ENCODE measurements around the gene GNAO1. TPM values are rescaled to one million over a fixed set of nuclear protein-coding genes. Genes with fewer than 3 reads are reported as not detected.

Gene GNAO1
- polyA plus RNA-seq, 1 donor from 2014 or later, result 31.5 TPM

DNA sequence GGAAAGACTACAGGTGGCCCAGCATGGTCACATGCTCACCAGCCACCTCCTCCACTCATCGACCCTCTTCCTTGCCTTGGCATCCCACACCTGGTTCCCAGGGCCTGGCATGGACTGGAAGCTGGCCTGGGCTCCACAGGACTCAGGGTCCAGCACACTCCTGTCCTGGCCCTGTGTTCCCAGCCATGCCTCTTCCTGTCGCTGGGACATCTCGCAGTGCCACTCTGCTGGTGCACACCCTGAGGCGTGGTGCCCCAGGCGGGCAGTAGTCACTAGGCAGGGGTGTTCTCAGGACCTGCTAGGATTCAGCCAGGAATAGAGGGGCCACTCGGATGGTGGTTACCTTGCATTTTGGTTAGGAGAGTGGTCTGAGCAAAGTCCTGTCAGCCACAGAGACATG is 134.7 kb downstream of the GNAO1 start:
- Histone ChIP-seq H3K9me3 (ENCODE audit: low read length) (no peaks in the 10 kb centered on the region), H2AFZ (ENCODE audit: low read depth, low read length) (no peak overlapping the region), H3K36me3 (ENCODE audit: insufficient read depth, low read length) (peaks cover 10% of the 10 kb centered on the region), H3K79me2 (replicated peaks; ENCODE audit: insufficient read depth, low read length) (no peaks in the 10 kb centered on the region), H3K4me3 (ENCODE audit: low read length) (no peak overlapping the region), H3K9me2 (ENCODE audit: insufficient read depth, low read length) (no peaks in the 10 kb centered on the region), H3K27ac (ENCODE audit: low read length) (no peak overlapping the region), H3K4me2 (ENCODE audit: low read length) (no peak overlapping the region), H3F3A (ENCODE audit: insufficient read depth, low read length, poor library complexity, severe bottlenecking) (no peaks in the 10 kb centered on the region), H3K27me3 (ENCODE audit: insufficient read depth, low read depth, low read length) (no peaks in the 10 kb centered on the region), H4K20me1 (ENCODE audit: insufficient read depth) (no peaks in the 10 kb centered on the region), H3K9ac (ENCODE audit: low read length) (no peak overlapping the region)
- TF ChIP-seq EZH2 (IDR thresholded peaks at IDR 0.05; ENCODE audit: borderline replicate concordance, insufficient read depth, low read length, poor library complexity, severe bottlenecking), result no peak
- no peak for TF ChIP-seq REST (IDR thresholded peaks at IDR 0.05; ENCODE audit: borderline replicate concordance)
- no peak for TF ChIP-seq TAF1 (IDR thresholded peaks at IDR 0.05; ENCODE audit: low read depth)
- TF ChIP-seq EP300 (conservative IDR thresholded peaks at IDR 0.05; ENCODE audit: poor library complexity, severe bottlenecking), result no peak
- no peak for TF ChIP-seq MXI1 (conservative IDR thresholded peaks at IDR 0.05; ENCODE audit: poor library complexity, severe bottlenecking)
- no peak for TF ChIP-seq POLR2AphosphoS5 (IDR thresholded peaks at IDR 0.05)
- TF ChIP-seq CTCF (IDR thresholded peaks at IDR 0.05; ENCODE audit: poor library complexity, severe bottlenecking), result no peak
- TF ChIP-seq RAD21 (conservative IDR thresholded peaks at IDR 0.05), result no peak
- no peak for TF ChIP-seq SMC3 (conservative IDR thresholded peaks at IDR 0.05; ENCODE audit: poor library complexity)

DNA sequence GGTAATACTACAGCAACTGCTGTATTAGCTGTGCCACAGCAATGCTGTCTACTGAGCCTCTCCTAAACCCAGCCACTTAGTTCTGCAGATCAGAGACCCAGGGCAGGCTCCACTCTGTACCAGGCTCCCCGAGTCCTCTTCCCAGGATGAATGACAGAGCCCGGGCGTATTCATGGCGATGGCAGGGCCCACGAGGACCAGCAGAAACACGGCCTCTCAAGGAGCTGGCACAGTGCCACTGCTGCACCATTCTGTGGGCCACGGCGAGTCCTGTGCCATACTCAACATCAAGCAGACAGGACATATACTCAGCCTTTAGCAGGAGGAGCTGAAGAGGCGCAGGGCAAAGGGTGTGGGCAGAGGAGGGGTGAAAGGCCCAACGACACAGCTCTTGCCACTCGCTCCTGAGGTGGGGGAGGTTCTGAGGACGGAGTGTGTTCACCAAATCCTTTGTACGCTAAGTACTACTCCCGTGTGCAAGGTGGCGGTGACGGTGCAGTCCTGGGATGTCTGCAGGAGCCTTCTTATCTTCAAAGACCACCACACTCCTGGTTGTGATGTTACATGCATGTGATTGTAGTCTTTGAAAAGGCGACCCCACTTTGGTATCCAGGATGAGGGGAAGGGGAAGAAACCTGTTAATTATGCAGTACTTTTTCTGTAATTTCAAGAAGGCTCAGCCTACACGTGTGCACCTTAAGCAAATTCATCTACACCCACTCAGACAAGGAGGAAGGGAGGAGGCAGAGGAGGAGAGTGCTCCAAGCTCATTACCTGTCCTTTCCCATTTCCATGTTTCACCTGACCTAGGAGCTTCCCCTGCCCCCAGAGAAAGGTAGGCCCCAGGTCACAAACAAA is 136.0 kb downstream of the GNAO1 start:
- Histone ChIP-seq H3F3A (ENCODE audit: insufficient read depth, low read length, poor library complexity, severe bottlenecking) (no peaks in the 10 kb centered on the region), H4K20me1 (ENCODE audit: insufficient read depth) (no peaks in the 10 kb centered on the region), H3K36me3 (ENCODE audit: insufficient read depth, low read length) (peaks cover 10% of the 10 kb centered on the region), H3K4me2 (ENCODE audit: low read length) (no peak overlapping the region), H3K9ac (ENCODE audit: low read length) (no peak overlapping the region), H3K27me3 (ENCODE audit: insufficient read depth, low read depth, low read length) (no peaks in the 10 kb centered on the region), H3K9me2 (ENCODE audit: insufficient read depth, low read length) (no peaks in the 10 kb centered on the region), H3K4me3 (ENCODE audit: low read length) (no peak overlapping the region), H3K9me3 (ENCODE audit: low read length) (no peaks in the 10 kb centered on the region), H2AFZ (ENCODE audit: low read depth, low read length) (no peak overlapping the region), H3K79me2 (replicated peaks; ENCODE audit: insufficient read depth, low read length) (no peaks in the 10 kb centered on the region), H3K27ac (ENCODE audit: low read length) (no peak overlapping the region)
- TF ChIP-seq RAD21 (conservative IDR thresholded peaks at IDR 0.05), result no peak
